ENCODE measurements around the gene YBEY.

- TF ChIP-seq CTCF (conservative IDR thresholded peaks at IDR 0.05; ENCODE audit: low read depth, low read length) (no peak), EZH2phosphoT487 (IDR thresholded peaks at IDR 0.05; ENCODE audit: borderline replicate concordance, low read length) (no peak), EZH2 (IDR thresholded peaks at IDR 0.05; ENCODE audit: low read length, unreplicated experiment) (no peak)
Measured at GRCh38 chr21:46316708-46317324, 30.7 kb downstream of the YBEY start.

Measured in PC-3 (cell line).